Panc1 (cell line): ENCODE data around the gene ADAD2. TPM values are rescaled to one million over a fixed set of nuclear protein-coding genes. Genes with fewer than 3 reads are reported as not detected.

ENCODE experiments used
- ATAC-seq: fragments of 200-7000 bp; cut with Tn5 transposase; 2 replicates; pipeline ENCODE4 v1.9.1; 2020; ENCODE audit warnings: mild to moderate bottlenecking, moderate library complexity
- BruUV-seq: library from RNA; stranded (reverse); fragments of 400-500 nt; replicated peaks from 2 replicates; lab custom pipeline; 2021; lab: Mats Ljungman, UMichigan
- CTCF ChIA-PET: fragments of 300-600 bp; sonication (Branson Sonifier 250); formaldehyde crosslinking; loops from one replicate; lab custom pipeline; 2022; ENCODE audit warnings: antibody characterized with exemption; lab: Charles Lee
- POLR2A ChIA-PET: fragments of 300-600 bp; sonication (Branson Sonifier 250); formaldehyde crosslinking; loops from one replicate; lab custom pipeline; 2022; ENCODE audit warnings: antibody characterized with exemption; lab: Charles Lee
- DNase-seq: peaks from one replicate; pipeline ENCODE4 v3.0.0-alpha.2; 2010; ENCODE audit warnings: low read depth, low spot score
- H3K27ac ChIP-seq: 2 replicates; pipeline ENCODE4 v1.5.1; 2011; ENCODE audit warnings: mild to moderate bottlenecking, low read length, inconsistent platforms
- H3K27me3 ChIP-seq: fragments of 200-500 bp; sonication (Bioruptor generic); 2 replicates; pipeline ENCODE4 v1.6.0; 2014; ENCODE audit warnings: low read length, inconsistent platforms; ENCODE audit not compliant: control insufficient read depth, insufficient read depth
- H3K36me3 ChIP-seq: fragments of 200-500 bp; sonication (Bioruptor generic); 2 replicates; pipeline ENCODE4 v1.5.1; 2014; ENCODE audit warnings: inconsistent platforms, mild to moderate bottlenecking, low read length, moderate library complexity; ENCODE audit not compliant: control insufficient read depth, insufficient read depth
- H3K4me1 ChIP-seq: 2 replicates; pipeline ENCODE4 v1.5.1; 2011; ENCODE audit warnings: inconsistent platforms, mild to moderate bottlenecking, low read length, moderate library complexity; ENCODE audit not compliant: control insufficient read depth, insufficient read depth
- H3K4me3 ChIP-seq, 2 experiments: 2 replicates each; pipeline ENCODE4 v1.5.1; 2011 to 2012; ENCODE audit warnings: low read depth in 2 of 2, low read length in 2 of 2, mild to moderate bottlenecking in 2 of 2, inconsistent platforms in 1 of 2, moderate library complexity in 1 of 2
- H3K9me3 ChIP-seq: fragments of 200-500 bp; sonication (Bioruptor generic); 2 replicates; pipeline ENCODE4 v1.5.1; 2014; ENCODE audit warnings: low read depth, mild to moderate bottlenecking, inconsistent platforms, low read length, moderate library complexity; ENCODE audit not compliant: control insufficient read depth, insufficient read depth
- CTCF ChIP-seq: fragments of 450-650 bp; IDR thresholded peaks from 2 replicates; pipeline ENCODE4 v1.5.1; 2017; ENCODE audit warnings: mild to moderate bottlenecking
- POLR2AphosphoS5 ChIP-seq: IDR thresholded peaks from 2 replicates; pipeline ENCODE4 v1.6.1; 2012; ENCODE audit warnings: mild to moderate bottlenecking, low read depth, low read length, moderate library complexity
- REST ChIP-seq, 2 experiments: IDR thresholded peaks; 2 replicates each; pipeline ENCODE4 v1.6.1; 2011 to 2012; ENCODE audit warnings: low read depth in 2 of 2, control low read depth in 1 of 2, low read length in 1 of 2, mild to moderate bottlenecking in 1 of 2, moderate library complexity in 1 of 2; ENCODE audit not compliant: insufficient read depth in 1 of 2
- SIN3A ChIP-seq: IDR thresholded peaks from 2 replicates; pipeline ENCODE4 v1.6.1; 2012; ENCODE audit warnings: low read depth, mild to moderate bottlenecking, low read length, moderate library complexity, borderline replicate concordance; ENCODE audit not compliant: insufficient read depth
- TCF7L2 ChIP-seq: IDR thresholded peaks from 2 replicates; pipeline ENCODE4 v1.6.1; 2011; ENCODE audit warnings: mild to moderate bottlenecking, low read depth, low read length, inconsistent platforms
- in situ Hi-C: cut with HindIII; loops from 2 replicates; pipeline ENCODE4 v1.10.0; 2016; ENCODE audit warnings: low sequenced_read_pairs, low pct_unique_long_range_greater_than_20kb
- intact Hi-C: fragments of 100-400 bp; cut with micrococcal nuclease; formaldehyde crosslinking; loops from one replicate; pipeline ENCODE4 v1.10.0; 2022; ENCODE audit not compliant: unreplicated experiment
- total RNA-seq: library from RNA; stranded (reverse); gene quantifications from one replicate; pipeline ENCODE4 v1.2.1, GENCODE V29; 2021; ENCODE audit not compliant: unreplicated experiment

ADAD2 gene
- total RNA-seq, 1 experiment from 2014 or later, result not detected

DNA sequence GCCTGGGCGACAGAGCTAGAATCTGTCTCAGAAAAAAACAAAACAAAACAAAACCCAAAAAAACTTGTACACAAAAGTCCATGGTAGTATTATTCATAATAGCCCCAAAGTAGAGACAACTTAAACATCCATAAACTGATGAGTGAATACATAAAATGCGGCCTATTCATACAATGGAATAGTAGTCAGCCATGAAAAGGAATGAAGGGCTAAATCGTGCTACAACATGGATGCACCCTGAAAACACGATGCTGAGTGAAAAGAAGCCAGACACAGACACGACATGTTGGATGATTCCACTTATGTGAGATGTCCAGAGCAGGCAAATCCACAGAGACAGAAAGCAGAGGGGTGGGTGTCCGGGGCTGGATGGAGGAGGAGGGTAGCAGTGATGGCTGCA is 36.6 kb downstream of the ADAD2 start:
- Histone ChIP-seq H3K27me3 (no peaks in the 10 kb centered on the region), H3K4me1 (peaks cover 23% of the 10 kb centered on the region; the same call in 1 of the 2 replicates), H3K27ac (peak overlapping the region; percentile 65), H3K4me3 (no peak overlapping the region), H3K36me3 (no peaks in the 10 kb centered on the region), H3K9me3 (no peaks in the 10 kb centered on the region)
- no peak for DNase-seq
- intact Hi-C loops (no loop called here), in situ Hi-C loops (no loop called here)
- TF ChIP-seq SIN3A, result no peak
- TF ChIP-seq TCF7L2, result no peak
- no peak for TF ChIP-seq REST (IDR thresholded peaks at IDR 0.05; ENCODE audit: insufficient read depth in 1 of 2, low read depth in 2 of 2, low read length in 1 of 2)
- no peak for TF ChIP-seq CTCF
- TF ChIP-seq POLR2AphosphoS5, result no peak
- no TSS peak for BruUV-seq
- ChIA-PET POLR2A (no interaction called here), CTCF (no interaction called here)
- no peak for ATAC-seq

GRCh38 chr16:84228256-84228838 is 37.4 kb downstream of the ADAD2 start:
- ChIA-PET POLR2A (no interaction called here), CTCF (interaction anchor here (0.7 kb wide), 1 partner anchor 41 kb away, joined by 8 read pairs; the partner anchor contains the start of gene TAF1C)
- BruUV-seq, result no TSS peak
- TF ChIP-seq SIN3A (no peak), POLR2AphosphoS5 (no peak), CTCF (no peak)
- H3K27me3 ChIP-seq, result no peaks in the 10 kb centered on the region
- in situ Hi-C loops (no loop called here), intact Hi-C loops (no loop called here)
- H3K4me3 ChIP-seq, result peak overlapping the region in 1 of 2 experiments; percentile 3; a peak in 1 of 4 replicates
- no peaks in the 10 kb centered on the region for H3K9me3 ChIP-seq
- peaks cover 23% of the 10 kb centered on the region; the same call in 1 of the 2 replicates for H3K4me1 ChIP-seq
- no peaks in the 10 kb centered on the region for H3K36me3 ChIP-seq
- DNase-seq (peak; percentile 28), ATAC-seq (peak; percentile 94)
- peak overlapping the region; percentile 70 for H3K27ac ChIP-seq
